K562 (cell line): ENCODE results near the gene NPR1. TPM values are rescaled to one million over a fixed set of nuclear protein-coding genes. Genes with fewer than 3 reads are reported as not detected.
A peak's percentile ranks its signal among the peaks of the same experiment; 100 is the strongest.

ENCODE experiments used
- ETS2 ChIP-seq: IDR thresholded peaks from 2 replicates; pipeline ENCODE4 v1.6.1; 2016; ENCODE audit warnings: borderline replicate concordance, missing genetic modification characterization, mild to moderate bottlenecking, moderate library complexity, missing compliant biosample characterization; ENCODE audit not compliant: poor library complexity, severe bottlenecking
- FOXK2 ChIP-seq, 2 experiments: fragments of 450-650 bp; IDR thresholded peaks in 1 of 2; conservative IDR thresholded peaks in 1 of 2; 2 replicates each; pipeline ENCODE4 v1.6.1; 2016; ENCODE audit warnings: low read depth in 2 of 2, mild to moderate bottlenecking in 1 of 2
- GABPB1 ChIP-seq: sonication (generic); formaldehyde crosslinking; IDR thresholded peaks from 2 replicates; pipeline ENCODE4 v1.8.0; 2022; ENCODE audit warnings: mild to moderate bottlenecking, missing genetic modification reagents
- HMGN3 ChIP-seq: IDR thresholded peaks from 2 replicates; pipeline ENCODE4 v1.6.1; 2011; ENCODE audit warnings: borderline replicate concordance, low read depth, mild to moderate bottlenecking, mixed read lengths, low read length; ENCODE audit not compliant: insufficient read length; ENCODE audit errors: extremely low read depth
- HNRNPK ChIP-seq: fragments of 200-400 bp; formaldehyde crosslinking; IDR thresholded peaks from one replicate; pipeline ENCODE4 v1.6.1; 2018; ENCODE audit warnings: mild to moderate bottlenecking, low read depth, low read length; ENCODE audit not compliant: poor library complexity, severe bottlenecking
- KAT8 ChIP-seq: fragments of 450-650 bp; IDR thresholded peaks from 2 replicates; pipeline ENCODE4 v1.6.1; 2016; ENCODE audit warnings: low read depth, mild to moderate bottlenecking
- KDM2B ChIP-seq: fragments of 250-450 bp; sonication (Bioruptor Pico); IDR thresholded peaks from 2 replicates; pipeline ENCODE4 v1.8.0; 2021; ENCODE audit warnings: mild to moderate bottlenecking, moderate library complexity
- MAFF ChIP-seq: IDR thresholded peaks from 2 replicates; pipeline ENCODE4 v1.6.1; 2012; ENCODE audit warnings: low read length, improper control_type of control experiment
- MEF2D ChIP-seq: conservative IDR thresholded peaks from 2 replicates; pipeline ENCODE4 v1.6.1; 2016; ENCODE audit warnings: low read depth, missing genetic modification characterization, missing compliant biosample characterization
- NUFIP1 ChIP-seq: fragments of 450-650 bp; IDR thresholded peaks from 2 replicates; pipeline ENCODE4 v1.6.1; 2018; ENCODE audit not compliant: partially characterized antibody
- TBP ChIP-seq: optimal IDR thresholded peaks from 2 replicates; pipeline ENCODE3; 2011; ENCODE audit warnings: low read depth, low read length, improper control_type of control experiment
- polyA plus RNA-seq, 8 experiments: library from polyadenylated mRNA; depleted of rRNA in 4 of 8; stranded (reverse) in 5 of 8; unstranded in 3 of 8; fragments of >200 nt; fragmentation: Nextera tagmentation in 2 of 8; fragmentation: Illumina TruSeq in 1 of 8; extraction: Ambion mirVana in 2 of 8; extraction: Trizol in 1 of 8; gene quantifications; 2 replicates each; pipeline versions ENCODE4 v1.2.1 to v1.2.3, GENCODE V29; 2011 to 2014; ENCODE audit warnings: inconsistent platforms in 1 of 8, missing spikeins in 1 of 8
- total RNA-seq, 7 experiments: library from RNA; depleted of rRNA in 6 of 7; stranded (reverse); fragments of >200 nt in 6 of 7; fragmentation: Illumina TruSeq in 2 of 7; extraction: Trizol in 2 of 7; gene quantifications; 2 replicates each; pipeline versions ENCODE4 v1.2.1 to v1.2.3, GENCODE V29; 2011 to 2021; ENCODE audit warnings: low replicate concordance in 1 of 7
- TF ChIP-seq, protein P1 (sequence below), 2 experiments: IDR thresholded peaks; 2 replicates each; pipeline ENCODE4 v1.6.1; 2011; ENCODE audit warnings: borderline replicate concordance in 1 of 2, control low read depth in 1 of 2, low read depth in 1 of 2, low read length in 1 of 2, mild to moderate bottlenecking in 1 of 2, mixed read lengths in 1 of 2, moderate library complexity in 1 of 2; ENCODE audit not compliant: insufficient read depth in 1 of 2, insufficient read length in 1 of 2, poor library complexity in 1 of 2, severe bottlenecking in 1 of 2; ENCODE audit errors: extremely low read depth in 1 of 2
- TF ChIP-seq, protein P2 (sequence below): fragments of 250-450 bp; sonication (Bioruptor Pico); IDR thresholded peaks from 2 replicates; pipeline ENCODE4 v1.9.0; 2021; ENCODE audit warnings: mild to moderate bottlenecking, inconsistent platforms
- TF ChIP-seq, protein P3 (sequence below): sonication (generic); formaldehyde crosslinking; IDR thresholded peaks from 2 replicates; pipeline ENCODE4 v1.4.0; 2020; ENCODE audit warnings: mild to moderate bottlenecking, missing genetic modification reagents
- TF ChIP-seq, protein P4 (sequence below), 2 experiments: IDR thresholded peaks; 2 replicates each; pipeline ENCODE4 v1.6.1; 2012; ENCODE audit warnings: improper control_type of control experiment in 2 of 2, low read depth in 2 of 2, low read length in 2 of 2, borderline replicate concordance in 1 of 2

NPR1 gene
- total and polyA plus RNA-seq, 9 of the 15 experiments (the other 6 are each of a cell fraction or from before 2014, with no cell fraction given) = 0.05 to 0.16 (median 0.06) TPM; not detected in 6

DNA sequence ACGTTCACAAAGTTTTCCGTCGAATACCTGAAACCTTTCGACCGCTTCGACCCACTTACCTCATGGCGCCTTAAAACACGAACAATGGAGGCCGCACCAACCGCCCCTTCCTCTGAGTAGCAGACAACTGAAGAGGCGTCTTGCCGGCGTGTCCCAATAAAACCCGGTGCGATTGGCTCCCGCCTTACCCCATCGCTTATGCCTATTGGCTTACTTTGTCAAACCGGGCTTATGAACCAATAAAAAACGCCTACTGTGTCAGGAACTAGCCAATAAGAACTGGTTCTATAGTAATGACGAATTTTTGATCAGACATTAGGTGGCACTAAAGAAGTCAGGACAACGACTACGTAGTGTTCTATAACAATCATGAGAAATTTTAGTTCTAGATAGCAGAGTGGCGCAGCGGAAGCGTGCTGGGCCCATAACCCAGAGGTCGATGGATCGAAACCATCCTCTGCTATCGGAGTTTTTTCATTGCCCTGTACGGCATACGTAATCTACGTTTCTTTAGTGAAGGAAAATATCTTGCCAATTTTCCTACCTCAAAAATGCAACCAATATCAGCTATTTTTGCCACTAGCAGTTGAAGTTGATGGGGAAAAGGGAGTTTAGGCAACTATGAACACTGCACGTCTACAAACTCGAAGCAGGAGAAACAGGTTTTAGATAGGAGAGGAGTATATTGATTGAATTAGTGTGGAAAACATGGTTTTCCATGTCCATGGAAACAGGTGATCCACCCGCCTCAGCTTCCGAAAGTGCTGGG is 7.4 kb upstream of the NPR1 start, which contains the start of gene ILF2 (continued):
- TF ChIP-seq, protein P1, sequence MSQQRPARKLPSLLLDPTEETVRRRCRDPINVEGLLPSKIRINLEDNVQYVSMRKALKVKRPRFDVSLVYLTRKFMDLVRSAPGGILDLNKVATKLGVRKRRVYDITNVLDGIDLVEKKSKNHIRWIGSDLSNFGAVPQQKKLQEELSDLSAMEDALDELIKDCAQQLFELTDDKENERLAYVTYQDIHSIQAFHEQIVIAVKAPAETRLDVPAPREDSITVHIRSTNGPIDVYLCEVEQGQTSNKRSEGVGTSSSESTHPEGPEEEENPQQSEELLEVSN (IDR thresholded peaks at IDR 0.05; ENCODE audit: borderline replicate concordance in 1 of 2, extremely low read depth in 1 of 2, insufficient read depth in 1 of 2, insufficient read length in 1 of 2, low read depth in 1 of 2, low read length in 1 of 2, poor library complexity in 1 of 2, severe bottlenecking in 1 of 2) = peak in 1 of 2 experiments; percentile 30
- no peak for TF ChIP-seq MAFF
- TF ChIP-seq KDM2B (CRISPR knock-in tag) = peak; percentile 48; the same call in 1 of the 2 replicates
- TF ChIP-seq KAT8 = no peak
- TF ChIP-seq NUFIP1 = peak; percentile 84
- no peak for TF ChIP-seq HMGN3
- no peak for TF ChIP-seq HNRNPK
- peak; percentile 67 for TF ChIP-seq GABPB1 (CRISPR knock-in tag)
- TF ChIP-seq, protein P2, sequence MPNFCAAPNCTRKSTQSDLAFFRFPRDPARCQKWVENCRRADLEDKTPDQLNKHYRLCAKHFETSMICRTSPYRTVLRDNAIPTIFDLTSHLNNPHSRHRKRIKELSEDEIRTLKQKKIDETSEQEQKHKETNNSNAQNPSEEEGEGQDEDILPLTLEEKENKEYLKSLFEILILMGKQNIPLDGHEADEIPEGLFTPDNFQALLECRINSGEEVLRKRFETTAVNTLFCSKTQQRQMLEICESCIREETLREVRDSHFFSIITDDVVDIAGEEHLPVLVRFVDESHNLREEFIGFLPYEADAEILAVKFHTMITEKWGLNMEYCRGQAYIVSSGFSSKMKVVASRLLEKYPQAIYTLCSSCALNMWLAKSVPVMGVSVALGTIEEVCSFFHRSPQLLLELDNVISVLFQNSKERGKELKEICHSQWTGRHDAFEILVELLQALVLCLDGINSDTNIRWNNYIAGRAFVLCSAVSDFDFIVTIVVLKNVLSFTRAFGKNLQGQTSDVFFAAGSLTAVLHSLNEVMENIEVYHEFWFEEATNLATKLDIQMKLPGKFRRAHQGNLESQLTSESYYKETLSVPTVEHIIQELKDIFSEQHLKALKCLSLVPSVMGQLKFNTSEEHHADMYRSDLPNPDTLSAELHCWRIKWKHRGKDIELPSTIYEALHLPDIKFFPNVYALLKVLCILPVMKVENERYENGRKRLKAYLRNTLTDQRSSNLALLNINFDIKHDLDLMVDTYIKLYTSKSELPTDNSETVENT (CRISPR knock-in tag) = 0 out of 2 replicates have a peak, but pooled peaks have one; percentile 60
- TF ChIP-seq, protein P3, sequence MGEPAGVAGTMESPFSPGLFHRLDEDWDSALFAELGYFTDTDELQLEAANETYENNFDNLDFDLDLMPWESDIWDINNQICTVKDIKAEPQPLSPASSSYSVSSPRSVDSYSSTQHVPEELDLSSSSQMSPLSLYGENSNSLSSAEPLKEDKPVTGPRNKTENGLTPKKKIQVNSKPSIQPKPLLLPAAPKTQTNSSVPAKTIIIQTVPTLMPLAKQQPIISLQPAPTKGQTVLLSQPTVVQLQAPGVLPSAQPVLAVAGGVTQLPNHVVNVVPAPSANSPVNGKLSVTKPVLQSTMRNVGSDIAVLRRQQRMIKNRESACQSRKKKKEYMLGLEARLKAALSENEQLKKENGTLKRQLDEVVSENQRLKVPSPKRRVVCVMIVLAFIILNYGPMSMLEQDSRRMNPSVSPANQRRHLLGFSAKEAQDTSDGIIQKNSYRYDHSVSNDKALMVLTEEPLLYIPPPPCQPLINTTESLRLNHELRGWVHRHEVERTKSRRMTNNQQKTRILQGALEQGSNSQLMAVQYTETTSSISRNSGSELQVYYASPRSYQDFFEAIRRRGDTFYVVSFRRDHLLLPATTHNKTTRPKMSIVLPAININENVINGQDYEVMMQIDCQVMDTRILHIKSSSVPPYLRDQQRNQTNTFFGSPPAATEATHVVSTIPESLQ (CRISPR knock-in tag) = no peak
- TF ChIP-seq, protein P4, sequence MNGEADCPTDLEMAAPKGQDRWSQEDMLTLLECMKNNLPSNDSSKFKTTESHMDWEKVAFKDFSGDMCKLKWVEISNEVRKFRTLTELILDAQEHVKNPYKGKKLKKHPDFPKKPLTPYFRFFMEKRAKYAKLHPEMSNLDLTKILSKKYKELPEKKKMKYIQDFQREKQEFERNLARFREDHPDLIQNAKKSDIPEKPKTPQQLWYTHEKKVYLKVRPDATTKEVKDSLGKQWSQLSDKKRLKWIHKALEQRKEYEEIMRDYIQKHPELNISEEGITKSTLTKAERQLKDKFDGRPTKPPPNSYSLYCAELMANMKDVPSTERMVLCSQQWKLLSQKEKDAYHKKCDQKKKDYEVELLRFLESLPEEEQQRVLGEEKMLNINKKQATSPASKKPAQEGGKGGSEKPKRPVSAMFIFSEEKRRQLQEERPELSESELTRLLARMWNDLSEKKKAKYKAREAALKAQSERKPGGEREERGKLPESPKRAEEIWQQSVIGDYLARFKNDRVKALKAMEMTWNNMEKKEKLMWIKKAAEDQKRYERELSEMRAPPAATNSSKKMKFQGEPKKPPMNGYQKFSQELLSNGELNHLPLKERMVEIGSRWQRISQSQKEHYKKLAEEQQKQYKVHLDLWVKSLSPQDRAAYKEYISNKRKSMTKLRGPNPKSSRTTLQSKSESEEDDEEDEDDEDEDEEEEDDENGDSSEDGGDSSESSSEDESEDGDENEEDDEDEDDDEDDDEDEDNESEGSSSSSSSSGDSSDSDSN (IDR thresholded peaks at IDR 0.05; ENCODE audit: borderline replicate concordance in 1 of 2, low read depth in 2 of 2, low read length in 2 of 2) = 0 out of 4 replicates have a peak, but pooled peaks of 1 of the 2 experiments have one; percentile 37
- no peak for TF ChIP-seq ETS2 (tag)
- peak; percentile 100 for TF ChIP-seq TBP
- TF ChIP-seq FOXK2 (conservative IDR thresholded peaks at IDR 0.05 in 1 of 2, IDR thresholded peaks at IDR 0.05 in 1 of 2; ENCODE audit: low read depth in 2 of 2) = peak in 1 of 2 experiments; percentile 74; a peak in 2 of 4 replicates
- TF ChIP-seq MEF2D (tag) = 0 out of 2 replicates have a peak, but pooled peaks have one; percentile 10
